OCI-LY7 (cell line): ENCODE results near the gene DDX42. TPM values are rescaled to one million over a fixed set of nuclear protein-coding genes. Genes with fewer than 3 reads are reported as not detected.

ENCODE experiments used
- BruUV-seq: library from RNA; stranded (reverse); fragments of 400-500 nt; replicated peaks from 2 replicates; lab custom pipeline; 2021; lab: Mats Ljungman, UMichigan
- CTCF ChIA-PET: fragments of 300-600 bp; sonication (Branson Sonifier 250); formaldehyde crosslinking; loops from one replicate; lab custom pipeline; 2022; ENCODE audit warnings: antibody characterized with exemption; ENCODE audit not compliant: unreplicated experiment; lab: Charles Lee
- POLR2A ChIA-PET: fragments of 300-600 bp; sonication (Branson Sonifier 250); formaldehyde crosslinking; loops from one replicate; lab custom pipeline; 2022; ENCODE audit warnings: antibody characterized with exemption; lab: Charles Lee
- DNase-seq: peaks from one replicate; pipeline ENCODE4 v3.0.0-alpha.2; 2015; ENCODE audit warnings: low spot score
- H2AFZ ChIP-seq: fragments of 200-600 bp; sonication (generic), shearing (Covaris generic); 2 replicates; pipeline ENCODE4 v1.6.1; 2014; ENCODE audit warnings: mild to moderate bottlenecking, antibody characterized with exemption, low read length, moderate library complexity
- H3K27ac ChIP-seq: fragments of 200-600 bp; sonication (generic); 2 replicates; pipeline ENCODE4 v1.5.1; 2014; ENCODE audit warnings: mixed run types, low read depth, mild to moderate bottlenecking, moderate library complexity, low read length, inconsistent platforms; ENCODE audit not compliant: poor library complexity, severe bottlenecking
- H3K36me3 ChIP-seq: fragments of 200-600 bp; sonication (generic); 2 replicates; pipeline ENCODE4 v1.6.1; 2014; ENCODE audit warnings: mild to moderate bottlenecking, antibody characterized with exemption, low read length, moderate library complexity, mixed read lengths; ENCODE audit not compliant: insufficient read depth
- H3K4me1 ChIP-seq: fragments of 200-600 bp; sonication (generic); 2 replicates; pipeline ENCODE4 v1.5.1; 2014; ENCODE audit warnings: mild to moderate bottlenecking, low read length; ENCODE audit not compliant: insufficient read depth, poor library complexity, severe bottlenecking
- H3K4me2 ChIP-seq: fragments of 200-600 bp; sonication (generic); 2 replicates; pipeline ENCODE4 v1.6.1; 2014; ENCODE audit warnings: mild to moderate bottlenecking, low read length
- H3K4me3 ChIP-seq: fragments of 200-600 bp; sonication (generic); 2 replicates; pipeline ENCODE4 v1.5.1; 2014; ENCODE audit warnings: mild to moderate bottlenecking, low read depth, low read length; ENCODE audit not compliant: poor library complexity, severe bottlenecking
- H3K79me2 ChIP-seq: fragments of 200-600 bp; sonication (generic); 2 replicates; pipeline ENCODE4 v1.6.1; 2016; ENCODE audit warnings: low read depth, mild to moderate bottlenecking, low read length, moderate library complexity, mixed read lengths; ENCODE audit not compliant: insufficient read depth
- H3K9me2 ChIP-seq: fragments of 200-600 bp; sonication (generic); 2 replicates; pipeline ENCODE4 v1.6.1; 2016; ENCODE audit warnings: mild to moderate bottlenecking, low read length, mixed read lengths; ENCODE audit not compliant: insufficient read depth
- H3K9me3 ChIP-seq: fragments of 200-600 bp; sonication (generic); 2 replicates; pipeline ENCODE4 v1.6.1; 2014; ENCODE audit warnings: mild to moderate bottlenecking, mixed run types, low read length, mixed read lengths
- H4K20me1 ChIP-seq: fragments of 200-600 bp; sonication (generic); 2 replicates; pipeline ENCODE4 v1.6.1; 2014; ENCODE audit warnings: mild to moderate bottlenecking, antibody characterized with exemption, low read length, moderate library complexity, mixed read lengths; ENCODE audit not compliant: insufficient read depth
- CTCF ChIP-seq: fragments of 200-600 bp; sonication (generic); conservative IDR thresholded peaks from 2 replicates; pipeline ENCODE4 v1.5.1; 2014; ENCODE audit warnings: mild to moderate bottlenecking, antibody characterized with exemption, low read length, moderate library complexity, mixed read lengths
- EZH2phosphoT487 ChIP-seq: fragments of 200-600 bp; sonication (generic); IDR thresholded peaks from 2 replicates; pipeline ENCODE4 v1.6.1; 2018; ENCODE audit warnings: low read depth, borderline replicate concordance, mild to moderate bottlenecking, mixed run types, antibody characterized with exemption, low read length, moderate library complexity, mixed read lengths
- intact Hi-C: fragments of 100-400 bp; cut with micrococcal nuclease; formaldehyde crosslinking; loops from one replicate; pipeline ENCODE4 v1.10.0; 2022; ENCODE audit not compliant: unreplicated experiment
- total RNA-seq, 2 experiments: library from RNA; depleted of rRNA in 1 of 2; stranded (reverse); fragments of >200 nt in 1 of 2; shearing (Covaris generic) in 1 of 2; gene quantifications; 2 replicates each; pipeline ENCODE4 v1.2.3, GENCODE V29; 2014 to 2022

Gene DDX42
- total RNA-seq, 2 experiments from 2014 or later = 85.1 to 145 TPM

GRCh38 chr17:63821804-63822203 lies 47.8 kb downstream of the DDX42 start:
- H3K4me2 ChIP-seq = no peak overlapping the region
- H3K36me3 ChIP-seq = peaks cover 90% of the 10 kb centered on the region
- no peak for DNase-seq
- no peak overlapping the region for H3K4me3 ChIP-seq
- peaks cover under 1% of the 10 kb centered on the region; the same call in 1 of the 2 replicates for H4K20me1 ChIP-seq
- ChIA-PET POLR2A (no interaction called here), CTCF (no interaction called here)
- no peak overlapping the region for H3K27ac ChIP-seq
- no peak overlapping the region for H2AFZ ChIP-seq
- intact Hi-C loops = no loop called here
- BruUV-seq = no TSS peak
- no peaks in the 10 kb centered on the region for H3K9me2 ChIP-seq
- TF ChIP-seq EZH2phosphoT487 (no peak), CTCF (no peak)
- no peaks in the 10 kb centered on the region for H3K9me3 ChIP-seq
- H3K79me2 ChIP-seq = peaks cover 13% of the 10 kb centered on the region; the same call in 1 of the 2 replicates
- peaks cover 14% of the 10 kb centered on the region for H3K4me1 ChIP-seq

- intact Hi-C loops = no loop called here
- ChIA-PET POLR2A (no interaction called here), CTCF (no interaction called here)
- no peak for TF ChIP-seq CTCF
- no peak for TF ChIP-seq EZH2phosphoT487
- Histone ChIP-seq H3K9me3 (no peaks in the 10 kb centered on the region), H2AFZ (no peak overlapping the region), H3K4me1 (peaks cover 14% of the 10 kb centered on the region), H4K20me1 (no peaks in the 10 kb centered on the region), H3K79me2 (peaks cover 13% of the 10 kb centered on the region; the same call in 1 of the 2 replicates), H3K27ac (no peak overlapping the region), H3K4me2 (no peak overlapping the region), H3K4me3 (no peak overlapping the region), H3K9me2 (no peaks in the 10 kb centered on the region), H3K36me3 (peaks cover 83% of the 10 kb centered on the region)
- DNase-seq = no peak
- no TSS peak for BruUV-seq
Observed at GRCh38 chr17:63822537-63822936, 48.6 kb downstream of the DDX42 start.

GRCh38 chr17:63823659-63824331 lies 49.8 kb downstream of the DDX42 start:
- Histone ChIP-seq H3K27ac (no peak overlapping the region), H3K79me2 (peaks cover 26% of the 10 kb centered on the region), H3K9me2 (no peaks in the 10 kb centered on the region), H4K20me1 (no peaks in the 10 kb centered on the region), H3K4me2 (no peak overlapping the region), H3K4me1 (peaks cover 21% of the 10 kb centered on the region), H3K4me3 (no peak overlapping the region), H3K36me3 (peaks cover 81% of the 10 kb centered on the region), H3K9me3 (no peaks in the 10 kb centered on the region), H2AFZ (no peak overlapping the region)
- CTCF ChIA-PET = no interaction called here
- DNase-seq = no peak
- POLR2A ChIA-PET = interaction anchor here (0.9 kb wide), 1 partner anchor 27 kb away, joined by 4 read pairs; no protein-coding TSS in a partner anchor
- intact Hi-C loops = no loop called here
- TF ChIP-seq EZH2phosphoT487 (no peak), CTCF (no peak)
- BruUV-seq = no TSS peak
